HG02798 (cell line): ENCODE data around the gene GNAI1.

Experiments
- ATAC-seq: cut with Tn5 transposase; IDR thresholded peaks from one replicate; pipeline ENCODE4 v1.9.1; 2021; ENCODE audit warnings: mild to moderate bottlenecking; ENCODE audit not compliant: unreplicated experiment, poor library complexity

Gene GNAI1

DNA sequence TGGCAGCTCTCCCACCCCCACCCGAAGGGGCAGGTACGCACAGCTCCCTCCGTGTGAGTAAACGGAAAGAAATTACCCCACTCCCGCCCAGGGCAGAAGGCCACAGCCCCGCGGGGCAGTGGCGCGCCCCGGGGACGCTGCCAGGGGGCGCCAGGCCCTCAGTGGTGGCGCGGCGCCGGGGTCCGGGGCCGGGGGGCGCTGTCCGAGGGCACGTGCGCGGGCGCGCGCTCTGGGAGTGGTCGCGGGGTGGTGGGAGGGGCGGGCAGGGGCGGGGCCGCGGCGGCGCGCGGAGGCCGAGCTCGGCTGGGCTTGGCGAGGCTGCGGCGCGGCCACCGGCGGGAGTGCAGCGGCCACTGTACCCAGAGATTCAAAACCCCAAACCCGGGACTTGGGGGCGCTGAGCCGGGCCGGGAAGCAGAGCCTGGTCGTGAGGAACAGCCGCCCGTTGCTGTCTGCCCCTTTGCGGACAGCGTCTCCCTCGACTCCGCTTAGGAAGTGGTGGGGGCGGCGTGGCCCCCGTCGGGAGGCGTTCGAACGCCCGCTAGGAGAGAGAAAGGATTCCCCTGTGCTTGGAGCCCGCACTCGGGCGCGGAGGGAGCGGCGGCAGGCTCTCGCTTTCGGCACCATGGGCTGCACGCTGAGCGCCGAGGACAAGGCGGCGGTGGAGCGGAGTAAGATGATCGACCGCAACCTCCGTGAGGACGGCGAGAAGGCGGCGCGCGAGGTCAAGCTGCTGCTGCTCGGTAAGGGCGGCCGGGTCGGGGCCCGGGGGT is at the start of gene GNAI1:
Gene GNAI1, plus strand, starts transcription at position 296 of the 773 bp plus-strand sequence. Its CDS starts 330 bp downstream, at position 626.
- peak; percentile 39 for ATAC-seq

DNA sequence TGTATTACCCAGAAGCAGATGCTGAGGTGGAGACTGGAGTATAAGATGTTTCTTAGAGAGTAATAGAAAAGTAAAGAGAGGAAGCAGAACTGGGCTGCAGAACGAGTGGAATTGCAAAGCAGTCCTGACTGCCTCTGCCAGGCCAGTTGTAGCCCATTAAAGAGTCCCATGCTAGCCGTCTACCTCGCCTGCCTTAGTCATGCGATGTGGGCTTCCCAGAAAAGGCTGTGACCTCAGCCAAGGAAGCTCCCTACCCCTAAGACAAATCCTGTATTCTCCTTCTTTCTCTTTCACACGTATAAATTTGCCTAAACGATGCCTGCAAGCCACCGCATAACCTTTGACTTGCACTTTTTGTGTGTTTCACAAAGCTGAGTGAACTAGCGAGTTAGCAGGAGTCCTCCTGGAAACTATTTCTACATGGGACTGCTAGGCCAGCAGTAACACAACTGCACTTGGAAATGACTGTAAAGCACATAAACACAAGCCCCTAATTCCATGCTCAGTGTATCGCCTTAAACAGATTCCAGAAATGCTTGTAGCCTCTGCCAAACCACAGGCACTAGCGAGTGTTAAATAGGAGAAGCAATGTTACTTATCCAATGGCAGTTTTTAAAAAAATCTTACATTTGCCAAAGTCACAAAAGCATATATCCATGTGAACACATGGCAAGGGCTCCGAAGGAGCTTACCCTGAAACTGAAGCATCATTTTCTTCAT is 47.4 kb upstream of the GNAI1 start:
- ATAC-seq, result no peak

DNA sequence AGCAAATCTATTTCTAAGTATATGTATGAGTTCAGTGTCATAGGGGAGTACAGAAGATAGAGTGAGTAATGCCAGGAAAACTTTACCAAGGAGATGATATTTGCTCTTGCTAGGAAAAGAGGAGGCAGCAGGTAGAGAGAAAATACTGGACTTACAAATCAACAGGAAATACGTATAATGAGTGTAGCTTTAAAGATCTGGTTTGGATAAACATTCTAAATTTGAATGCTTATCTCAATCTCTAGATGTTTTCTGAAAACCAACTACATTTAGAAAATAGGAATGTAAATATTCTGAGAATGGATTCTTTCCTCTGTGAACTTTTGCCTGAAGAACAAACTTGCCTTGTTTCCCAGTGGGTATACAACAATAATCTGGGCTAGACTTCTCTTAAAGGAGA is 46.9 kb upstream of the GNAI1 start:
- ATAC-seq, result no peak

DNA sequence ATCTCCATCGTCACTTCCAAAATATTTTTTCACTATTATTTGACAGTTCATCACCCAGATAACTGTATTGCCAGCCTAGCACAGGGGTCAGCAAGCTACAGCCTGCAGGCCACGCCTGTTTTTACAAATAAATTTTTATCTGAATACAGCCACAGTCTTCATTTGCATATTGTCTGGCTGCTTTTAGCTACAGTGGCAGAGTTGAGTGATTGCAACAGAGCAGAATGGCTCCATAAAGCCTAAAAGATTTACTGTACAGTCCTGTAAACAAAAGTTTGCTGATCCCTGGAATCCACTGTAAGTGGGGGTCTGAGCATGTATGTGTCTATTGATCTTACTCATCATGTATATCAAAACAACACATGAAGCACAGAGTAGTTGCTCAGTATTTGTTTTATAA is 45.9 kb upstream of the GNAI1 start:
- no peak for ATAC-seq

DNA sequence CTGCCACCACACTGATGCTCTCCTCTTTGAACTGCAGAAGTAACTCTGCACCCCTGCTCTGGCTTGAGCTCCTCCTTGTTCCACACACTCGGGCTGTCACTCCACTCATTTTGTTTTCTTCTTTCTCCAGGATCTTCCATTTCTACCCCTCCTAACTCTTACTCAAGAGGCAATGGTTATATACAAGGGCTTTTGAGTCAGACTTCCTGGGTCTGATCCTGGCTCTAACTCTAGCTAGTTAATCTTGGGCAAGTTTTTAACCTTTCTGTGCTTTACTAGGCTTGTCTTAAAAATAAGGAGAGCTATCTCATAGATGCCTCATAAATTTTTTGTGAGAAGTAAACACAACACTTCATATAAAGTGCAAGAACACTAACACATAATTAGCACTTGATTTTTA is 45.3 kb upstream of the GNAI1 start:
- ATAC-seq, result no peak

DNA sequence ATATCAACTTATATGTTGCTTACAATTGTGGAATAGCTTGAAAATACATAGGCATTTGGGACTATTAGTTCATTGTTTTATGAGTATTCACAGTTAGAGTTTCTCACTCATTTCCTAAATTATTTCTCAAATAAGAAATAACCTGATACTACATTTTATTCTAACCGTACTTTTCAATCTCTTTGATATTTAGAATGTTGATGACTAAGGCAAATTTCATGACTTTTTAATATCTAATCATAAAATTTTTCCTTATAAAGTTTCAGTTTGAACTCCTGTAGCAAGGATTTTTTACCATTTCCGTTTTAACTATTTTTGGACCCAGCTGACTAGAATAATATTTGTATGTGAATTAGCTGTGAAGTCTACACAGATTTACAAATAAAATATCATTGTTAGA is 41.3 kb upstream of the GNAI1 start:
- no peak for ATAC-seq

DNA sequence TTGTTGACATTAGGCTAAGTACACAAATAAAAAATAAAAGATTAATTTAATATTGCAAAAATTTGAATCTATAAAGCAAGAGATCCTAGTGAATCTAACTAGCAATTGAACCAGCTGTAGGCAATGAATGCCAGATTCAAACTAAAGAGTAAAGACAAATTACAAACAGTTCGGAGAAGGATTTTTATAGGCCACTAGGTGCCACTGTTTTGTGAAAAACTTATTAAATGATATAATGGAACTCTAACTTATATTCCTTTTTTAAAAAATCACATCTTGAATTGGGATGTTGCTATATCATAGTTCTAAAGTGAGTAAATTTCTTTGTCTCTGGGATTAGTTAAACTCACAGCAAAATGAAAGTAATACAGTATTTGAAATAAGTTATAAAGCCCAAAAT is 39.1 kb upstream of the GNAI1 start:
- no peak for ATAC-seq

DNA sequence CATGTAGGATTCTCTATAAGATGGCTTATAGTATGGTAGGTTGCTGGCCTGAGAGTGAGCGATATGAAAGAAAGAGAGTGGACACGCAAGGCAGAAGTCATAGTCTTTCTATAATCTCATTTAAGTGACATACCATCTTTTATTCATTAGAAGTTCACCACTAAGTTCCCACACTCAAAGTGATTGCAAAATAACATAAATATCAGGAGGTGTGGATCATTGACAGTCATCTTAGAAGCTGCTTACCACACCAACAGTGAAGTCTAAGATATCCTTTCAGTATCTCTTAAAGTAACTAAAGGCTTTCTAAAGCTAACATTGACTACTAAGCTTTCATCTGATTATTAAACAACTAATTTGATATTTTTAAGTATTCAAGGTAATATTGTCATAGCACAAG is 36.9 kb upstream of the GNAI1 start:
- no peak for ATAC-seq

DNA sequence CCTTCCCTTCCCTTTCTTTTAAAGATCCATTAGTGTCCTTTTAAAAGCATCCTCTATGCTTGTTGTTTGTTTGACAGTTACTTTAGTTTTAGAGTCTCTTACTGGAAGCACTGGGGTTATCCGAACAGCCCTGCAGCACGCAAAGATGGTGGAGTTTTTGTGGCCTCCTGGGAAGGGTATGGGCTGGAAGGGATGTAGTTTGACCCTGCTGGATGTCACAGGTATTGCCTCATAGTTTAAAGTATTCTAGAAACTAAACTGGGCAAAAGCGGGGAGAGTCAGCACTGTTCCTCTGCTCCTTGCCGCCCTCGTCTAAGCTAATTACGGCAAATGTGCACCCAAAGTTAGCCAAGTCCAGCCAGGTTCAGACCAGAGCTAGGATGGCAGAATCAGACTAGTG is 35.8 kb upstream of the GNAI1 start:
- peak; percentile 37 for ATAC-seq

DNA sequence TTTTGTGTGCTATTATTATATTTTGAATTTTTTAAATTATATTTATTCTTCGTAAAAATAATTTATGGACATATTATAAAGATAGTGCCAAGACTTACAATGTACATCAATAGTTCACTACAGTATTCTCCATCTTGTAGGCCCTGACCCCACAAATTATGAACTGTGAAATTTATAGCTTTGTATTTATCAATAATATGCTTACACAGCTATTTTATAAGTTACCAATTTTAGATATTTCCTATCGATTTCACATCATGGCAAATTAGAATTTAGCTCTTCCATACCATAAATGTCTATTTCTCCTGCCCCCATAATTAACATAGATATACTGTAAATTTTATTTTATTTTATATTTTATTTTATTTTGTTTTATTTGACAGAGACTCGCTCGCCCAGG is 34.4 kb upstream of the GNAI1 start:
- no peak for ATAC-seq

DNA sequence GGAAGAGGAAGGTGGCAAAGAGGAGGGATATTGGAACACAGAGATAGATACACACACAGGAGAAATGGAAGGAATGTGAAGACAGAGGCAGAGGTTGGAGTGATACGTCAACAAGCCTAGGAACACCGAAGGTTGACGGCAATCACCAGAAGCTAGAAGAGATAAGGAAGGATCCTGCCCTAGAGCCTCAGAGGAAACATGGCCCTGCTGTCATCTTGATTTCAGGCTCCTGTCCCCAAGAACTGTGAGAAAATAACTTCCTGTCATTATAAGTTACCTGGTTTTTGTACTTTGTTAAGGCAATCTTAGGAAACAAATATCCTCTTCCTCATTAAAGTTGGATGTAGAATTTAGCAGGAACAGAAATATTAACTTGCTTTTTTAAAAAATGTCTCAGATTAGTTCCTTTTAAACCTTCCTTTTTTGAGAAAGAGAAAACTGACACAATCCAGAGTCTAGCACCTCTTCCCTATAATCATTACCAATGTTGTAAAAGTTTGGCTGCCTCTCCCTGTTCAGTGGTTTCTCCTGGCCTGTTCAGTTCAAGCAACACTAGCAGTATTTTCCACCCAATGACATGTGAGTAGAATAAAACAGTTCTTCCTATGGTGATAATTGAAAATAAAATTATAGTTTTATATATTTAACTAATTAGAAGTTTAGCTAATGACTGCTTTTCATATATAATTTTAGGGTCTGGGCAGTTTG is 28.8 kb upstream of the GNAI1 start:
- no peak for ATAC-seq

DNA sequence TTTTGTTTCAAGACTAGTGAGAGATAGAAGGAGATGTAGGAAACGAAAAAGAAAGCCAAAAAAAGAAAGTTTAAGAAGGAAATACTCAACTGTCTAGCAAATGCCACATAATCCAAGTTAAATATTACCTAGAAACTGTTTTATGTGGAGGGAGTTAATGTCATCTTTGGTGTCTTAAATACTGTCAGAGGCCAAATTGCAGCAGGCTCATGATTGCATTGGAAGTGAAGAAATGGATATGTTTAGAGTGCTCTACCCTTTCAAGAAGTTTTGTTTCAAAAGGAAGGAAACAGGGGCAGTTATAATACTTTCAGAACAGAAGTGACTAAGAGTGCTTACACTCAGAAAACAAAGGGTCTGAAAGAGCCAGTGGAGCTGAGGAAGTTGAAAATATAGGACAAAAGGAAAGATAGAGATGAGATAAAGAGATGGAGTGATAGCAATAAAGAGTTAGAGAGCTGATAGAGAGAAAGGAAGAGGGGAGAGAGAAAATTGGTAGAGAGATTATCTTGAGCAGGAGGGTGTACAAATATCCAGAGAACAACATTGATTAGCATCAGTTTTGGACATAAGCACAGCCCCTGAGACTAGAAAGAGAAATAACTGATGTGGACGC is 28.0 kb upstream of the GNAI1 start:
- ATAC-seq, result no peak

DNA sequence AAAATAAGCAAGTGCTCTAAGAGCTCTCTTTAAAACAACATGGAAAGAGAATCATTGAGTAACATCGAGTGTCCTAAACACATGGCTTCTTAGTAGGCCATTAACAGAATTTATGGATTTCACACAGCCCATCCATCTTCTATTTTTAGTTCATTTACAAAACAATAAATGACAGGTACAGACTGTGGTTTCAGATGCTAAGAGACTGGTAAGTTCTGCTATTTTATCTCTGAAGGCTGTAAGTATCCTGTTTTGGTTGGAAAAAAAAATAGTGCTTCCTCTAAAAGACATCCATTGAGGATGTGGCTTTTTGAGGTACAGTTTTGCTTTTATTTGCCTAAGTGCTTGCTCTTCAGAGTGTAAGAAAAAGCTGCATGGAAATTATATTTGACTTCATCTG is 27.4 kb upstream of the GNAI1 start:
- ATAC-seq, result no peak

DNA sequence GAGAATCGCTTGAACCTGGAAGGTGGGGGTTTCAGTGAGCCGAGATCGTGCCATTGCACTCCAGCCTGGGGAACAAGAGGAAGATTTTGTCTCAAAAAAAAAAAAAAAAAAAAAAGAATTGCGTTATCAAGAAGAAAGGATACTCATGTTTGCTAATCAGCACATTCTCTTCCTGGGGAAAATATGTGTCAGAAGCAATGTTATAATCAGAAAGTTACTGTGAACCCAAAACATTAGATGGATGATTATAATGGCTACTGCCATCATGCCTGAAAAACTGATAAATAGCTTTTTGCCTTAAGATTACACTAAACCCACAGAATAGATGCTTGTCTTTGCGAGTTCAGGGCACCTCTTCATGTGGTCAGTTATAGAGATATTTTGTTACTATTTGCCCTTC is 24.3 kb upstream of the GNAI1 start:
- no peak for ATAC-seq

DNA sequence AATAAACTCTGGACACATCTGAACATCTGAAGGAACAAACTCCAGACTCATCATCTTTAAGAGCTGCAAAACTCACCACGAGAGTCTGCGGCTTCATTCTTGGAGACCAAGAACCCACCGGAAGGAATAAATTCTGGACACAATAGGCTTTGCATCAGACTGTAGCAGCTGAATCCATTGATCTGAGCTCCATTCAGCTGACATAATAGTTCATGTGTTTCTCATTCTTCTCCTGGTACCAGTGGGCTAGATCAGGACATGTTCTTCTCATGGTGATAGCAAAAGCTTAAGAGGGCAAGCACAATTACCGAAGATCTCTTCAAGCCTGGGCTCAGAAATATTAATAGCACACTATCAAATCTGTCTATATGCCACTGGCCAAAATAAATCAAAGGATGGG is 20.5 kb upstream of the GNAI1 start:
- no peak for ATAC-seq

DNA sequence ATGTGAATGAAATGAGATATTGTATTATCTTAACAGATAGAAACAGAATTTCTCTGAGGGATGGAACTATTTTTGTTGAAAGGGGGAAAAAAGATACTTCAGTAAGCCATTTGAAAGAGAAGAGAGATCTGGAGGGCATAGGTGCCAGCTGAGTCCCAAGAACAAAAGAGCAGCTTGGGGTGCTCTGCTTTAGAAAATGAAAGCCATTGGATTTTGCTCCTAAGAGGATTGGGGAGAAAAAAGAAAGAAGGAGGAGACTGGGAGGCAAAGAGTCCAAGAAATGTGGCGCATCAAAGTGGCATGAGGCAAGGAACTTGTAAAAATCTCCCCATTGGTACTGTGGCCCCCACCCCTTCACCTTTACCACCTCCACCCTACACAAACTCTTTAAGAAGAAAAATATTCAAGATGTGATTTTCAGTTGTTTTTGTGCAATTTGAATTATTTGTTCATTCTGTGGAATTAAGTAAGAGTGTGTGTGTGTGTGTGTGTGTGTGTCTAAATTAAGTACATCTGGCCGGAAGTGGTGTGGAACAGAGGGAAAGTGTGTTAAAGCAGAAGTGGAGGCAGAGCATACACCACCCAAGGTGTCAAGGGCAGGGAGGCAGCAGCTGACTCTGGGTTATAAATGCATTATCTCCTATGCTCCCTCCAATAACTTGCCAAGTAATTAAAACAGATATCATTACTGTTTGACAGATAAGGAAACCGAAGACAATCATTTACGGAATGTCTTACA is 9.9 kb upstream of the GNAI1 start:
- no peak for ATAC-seq

DNA sequence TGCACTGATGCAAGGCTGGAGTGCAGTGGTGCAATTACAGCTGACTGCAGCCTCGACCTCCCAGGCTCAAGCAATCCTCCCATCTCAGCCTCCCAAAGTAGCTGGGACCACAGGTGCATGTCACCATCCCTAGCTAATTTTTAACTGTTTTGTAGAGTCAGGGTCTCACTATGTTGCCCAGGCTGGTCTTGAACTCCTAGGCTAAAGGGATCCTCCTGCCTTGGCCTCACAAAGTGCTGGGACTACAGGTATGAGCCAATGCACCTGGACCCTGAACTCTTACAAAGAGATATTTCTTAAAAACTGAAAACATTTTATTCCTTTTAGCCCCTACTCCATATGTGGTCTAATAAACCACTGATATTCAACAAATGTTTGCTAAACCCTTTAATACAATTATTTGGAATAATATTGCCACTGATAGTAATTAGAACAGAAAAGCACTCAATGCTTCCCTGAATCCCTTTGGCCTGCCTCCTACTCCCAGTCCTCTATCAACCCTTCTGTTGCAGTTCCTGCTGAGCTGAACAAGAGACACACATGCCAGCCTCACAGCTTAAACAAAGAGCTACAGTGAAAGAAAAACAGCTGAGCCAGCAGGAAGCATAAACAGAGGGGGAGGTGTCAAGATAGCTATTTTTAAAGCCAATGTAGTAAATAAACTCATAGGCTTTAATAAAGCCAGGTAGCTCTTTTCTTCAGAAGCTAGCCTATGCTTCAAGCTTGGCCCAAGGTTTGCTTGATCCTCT is 7.0 kb upstream of the GNAI1 start:
- ATAC-seq, result no peak

DNA sequence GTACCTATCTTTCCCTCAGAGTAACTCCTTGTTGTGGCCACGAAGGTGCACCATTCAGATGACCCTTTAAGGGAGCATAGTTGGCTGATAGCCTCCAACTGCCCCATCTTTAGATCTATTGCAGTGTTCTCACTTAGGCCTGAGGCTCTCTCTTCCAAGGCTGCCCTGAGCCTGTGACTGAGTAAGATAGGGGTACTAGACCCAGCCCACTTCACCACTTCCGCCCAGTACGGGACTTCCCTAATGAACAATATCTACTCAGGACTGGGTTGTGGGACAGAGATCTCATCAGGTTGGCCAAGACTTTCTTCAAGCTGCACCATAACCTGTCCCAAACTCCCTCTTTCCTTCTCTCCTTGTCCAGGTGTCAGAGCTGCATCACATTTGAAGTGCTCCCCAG is 5.7 kb upstream of the GNAI1 start:
- peak; percentile 46 for ATAC-seq

DNA sequence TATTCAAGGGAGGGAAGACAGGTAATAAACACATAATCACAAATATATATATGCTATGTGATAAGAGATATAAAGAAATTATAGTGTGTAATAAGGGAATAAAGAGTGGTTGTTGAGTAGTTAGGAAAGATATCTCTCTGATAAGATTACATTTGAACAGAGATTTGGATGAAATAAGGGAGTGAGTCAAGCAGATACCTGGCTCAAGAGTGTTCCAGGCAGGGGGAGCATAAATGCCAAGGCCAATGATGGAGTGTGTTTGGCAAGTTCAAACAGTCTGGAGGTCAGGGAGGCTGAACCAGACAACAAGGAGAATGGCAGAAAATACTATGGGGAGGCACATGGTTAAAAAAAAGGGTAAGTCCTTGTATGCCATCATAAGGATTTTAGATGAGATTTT is 4.8 kb upstream of the GNAI1 start:
- ATAC-seq, result no peak
